ENCODE results near the gene CYTH4.

CYTH4 gene

DNA sequence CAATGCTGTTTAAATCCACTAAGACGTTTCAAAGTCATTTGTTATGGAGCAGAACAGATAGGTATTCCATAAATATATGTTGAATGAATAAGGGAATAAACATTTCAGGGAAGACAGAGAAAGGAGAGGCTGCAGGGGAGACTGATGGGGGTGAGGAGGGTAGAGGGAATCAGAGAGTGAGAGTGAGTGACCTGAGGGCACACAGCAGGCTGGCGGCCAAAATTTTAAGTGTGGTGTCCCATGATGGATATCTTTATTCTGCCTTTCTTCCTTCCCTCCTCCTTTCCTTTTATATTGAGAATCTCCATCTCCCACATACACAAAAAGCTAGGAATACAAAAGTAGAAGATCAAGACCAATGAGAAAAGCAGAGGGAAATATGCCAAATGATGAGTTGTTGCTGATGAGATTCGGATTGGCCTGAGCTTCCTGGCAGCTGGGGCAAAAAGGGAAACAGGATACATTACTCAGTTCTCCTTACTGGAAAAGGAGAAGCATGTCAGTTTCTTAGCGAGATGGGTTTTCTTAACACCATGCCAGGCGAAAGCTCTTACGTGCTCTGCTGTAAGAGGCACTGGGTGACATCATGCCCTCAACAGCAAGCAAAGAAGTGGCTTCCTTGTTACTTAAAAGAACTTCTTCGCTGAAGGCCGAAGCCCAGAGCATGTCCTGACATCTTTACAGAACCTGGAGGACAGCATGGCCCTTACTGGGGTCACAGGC, 11.2 kb upstream of the CYTH4 start:
- in situ Hi-C loops (cut with MboI; ENCODE audit: low sequenced_read_pairs, unreplicated experiment): no loop called here
- TF ChIP-seq, protein P1, sequence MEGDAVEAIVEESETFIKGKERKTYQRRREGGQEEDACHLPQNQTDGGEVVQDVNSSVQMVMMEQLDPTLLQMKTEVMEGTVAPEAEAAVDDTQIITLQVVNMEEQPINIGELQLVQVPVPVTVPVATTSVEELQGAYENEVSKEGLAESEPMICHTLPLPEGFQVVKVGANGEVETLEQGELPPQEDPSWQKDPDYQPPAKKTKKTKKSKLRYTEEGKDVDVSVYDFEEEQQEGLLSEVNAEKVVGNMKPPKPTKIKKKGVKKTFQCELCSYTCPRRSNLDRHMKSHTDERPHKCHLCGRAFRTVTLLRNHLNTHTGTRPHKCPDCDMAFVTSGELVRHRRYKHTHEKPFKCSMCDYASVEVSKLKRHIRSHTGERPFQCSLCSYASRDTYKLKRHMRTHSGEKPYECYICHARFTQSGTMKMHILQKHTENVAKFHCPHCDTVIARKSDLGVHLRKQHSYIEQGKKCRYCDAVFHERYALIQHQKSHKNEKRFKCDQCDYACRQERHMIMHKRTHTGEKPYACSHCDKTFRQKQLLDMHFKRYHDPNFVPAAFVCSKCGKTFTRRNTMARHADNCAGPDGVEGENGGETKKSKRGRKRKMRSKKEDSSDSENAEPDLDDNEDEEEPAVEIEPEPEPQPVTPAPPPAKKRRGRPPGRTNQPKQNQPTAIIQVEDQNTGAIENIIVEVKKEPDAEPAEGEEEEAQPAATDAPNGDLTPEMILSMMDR (IDR thresholded peaks at IDR 0.05; ENCODE audit: borderline replicate concordance, control extremely low read depth, extremely low read depth, insufficient read depth, missing control alignments): no peak
- no peak for DNase-seq (ENCODE audit: low spot score)

GRCh38 chr22:37273126-37273845, 9.0 kb upstream of the CYTH4 start:
- in situ Hi-C loops (cut with MboI; ENCODE audit: low sequenced_read_pairs, unreplicated experiment): no loop called here
- no peak for DNase-seq (ENCODE audit: low spot score)

GRCh38 chr22:37273846-37274225, 8.5 kb upstream of the CYTH4 start:
- in situ Hi-C loops (cut with MboI; ENCODE audit: low sequenced_read_pairs, unreplicated experiment): no loop called here
- DNase-seq (ENCODE audit: low spot score): no peak
- TF ChIP-seq, protein P1 (IDR thresholded peaks at IDR 0.05; ENCODE audit: borderline replicate concordance, control extremely low read depth, extremely low read depth, insufficient read depth, missing control alignments): no peak

More at GRCh38 chr22:37273126-37273845, 9.0 kb upstream of the CYTH4 start:
- TF ChIP-seq, protein P1 (IDR thresholded peaks at IDR 0.05; ENCODE audit: borderline replicate concordance, control extremely low read depth, extremely low read depth, insufficient read depth, missing control alignments): no peak

- in situ Hi-C loops (cut with MboI; ENCODE audit: low sequenced_read_pairs, unreplicated experiment): no loop called here
- TF ChIP-seq, protein P1 (IDR thresholded peaks at IDR 0.05; ENCODE audit: borderline replicate concordance, control extremely low read depth, extremely low read depth, insufficient read depth, missing control alignments): no peak
- DNase-seq (ENCODE audit: low spot score): peak; percentile 78
These were observed 7.9 kb upstream of the CYTH4 start for GRCh38 chr22:37274380-37274862.

- TF ChIP-seq, protein P1 (IDR thresholded peaks at IDR 0.05; ENCODE audit: borderline replicate concordance, control extremely low read depth, extremely low read depth, insufficient read depth, missing control alignments): no peak
- DNase-seq (ENCODE audit: low spot score): no peak
- in situ Hi-C loops (cut with MboI; ENCODE audit: low sequenced_read_pairs, unreplicated experiment): no loop called here
These were observed 7.2 kb upstream of the CYTH4 start for GRCh38 chr22:37275134-37275533.

GRCh38 chr22:37275622-37276021, 6.7 kb upstream of the CYTH4 start:
- TF ChIP-seq, protein P1 (IDR thresholded peaks at IDR 0.05; ENCODE audit: borderline replicate concordance, control extremely low read depth, extremely low read depth, insufficient read depth, missing control alignments): no peak
- DNase-seq (ENCODE audit: low spot score): no peak
- in situ Hi-C loops (cut with MboI; ENCODE audit: low sequenced_read_pairs, unreplicated experiment): no loop called here

Data from GM13976 (cell line).